Chondrocyte (in vitro differentiated cells): Measurements from ENCODE around the gene F11R. TPM values are rescaled to one million over a fixed set of nuclear protein-coding genes. Genes with fewer than 3 reads are reported as not detected.

Source experiments
- DNase-seq: peaks from one replicate; pipeline ENCODE4 v3.0.0; 2021; ENCODE audit warnings: mixed read lengths, low spot score
- H3K27ac Mint-ChIP-seq: one replicate; pipeline ENCODE4 v1.8.0; 2021; ENCODE audit warnings: mild to moderate bottlenecking, moderate library complexity, mixed read lengths; ENCODE audit not compliant: unreplicated experiment
- H3K27me3 Mint-ChIP-seq: 2 replicates; pipeline ENCODE4 v1.8.0; 2021; ENCODE audit warnings: low read depth, mixed read lengths
- H3K36me3 Mint-ChIP-seq: 2 replicates; pipeline ENCODE4 v1.8.0; 2021; ENCODE audit warnings: low read depth, mixed read lengths
- H3K4me1 Mint-ChIP-seq: 2 replicates; pipeline ENCODE4 v1.8.0; 2021; ENCODE audit warnings: low read depth, mild to moderate bottlenecking, mixed read lengths
- H3K4me3 Mint-ChIP-seq: one replicate; pipeline ENCODE4 v1.8.0; 2021; ENCODE audit warnings: mild to moderate bottlenecking, moderate library complexity, mixed read lengths; ENCODE audit not compliant: unreplicated experiment
- H3K9me3 Mint-ChIP-seq: 2 replicates; pipeline ENCODE4 v1.8.0; 2021; ENCODE audit warnings: low read depth, mixed read lengths
- CTCF ChIP-seq: fragments of 200-600 bp; sonication (generic); IDR thresholded peaks from 2 replicates; pipeline ENCODE4 v1.5.0; 2021; ENCODE audit warnings: antibody characterized with exemption, mild to moderate bottlenecking, moderate library complexity
- total RNA-seq: library from RNA; stranded (reverse); gene quantifications from 3 replicates; pipeline ENCODE4 v1.2.1, GENCODE V29; 2021

F11R gene
- total RNA-seq, 1 donor from 2014 or later, result 0.90 TPM

- H3K4me1 Mint-ChIP-seq, result no peaks in the 10 kb centered on the region
- no peaks in the 10 kb centered on the region for H3K36me3 Mint-ChIP-seq
- no peak overlapping the region for H3K27ac Mint-ChIP-seq
- no peak overlapping the region for H3K4me3 Mint-ChIP-seq
- no peak for DNase-seq
- H3K9me3 Mint-ChIP-seq, result no peaks in the 10 kb centered on the region
- TF ChIP-seq CTCF, result no peak
- H3K27me3 Mint-ChIP-seq, result peaks cover 34% of the 10 kb centered on the region
Measured at GRCh38 chr1:160975026-160975425, 45.9 kb downstream of the F11R start.

- no peak overlapping the region for H3K4me3 Mint-ChIP-seq
- H3K36me3 Mint-ChIP-seq, result no peaks in the 10 kb centered on the region
- DNase-seq, result no peak
- TF ChIP-seq CTCF, result no peak
- no peak overlapping the region for H3K27ac Mint-ChIP-seq
- H3K9me3 Mint-ChIP-seq, result no peaks in the 10 kb centered on the region
- no peaks in the 10 kb centered on the region for H3K4me1 Mint-ChIP-seq
- H3K27me3 Mint-ChIP-seq, result peaks cover 30% of the 10 kb centered on the region
Measured at GRCh38 chr1:160973491-160973890, 47.5 kb downstream of the F11R start.

- Mint-ChIP-seq H3K27me3 (peaks cover 29% of the 10 kb centered on the region), H3K4me1 (no peaks in the 10 kb centered on the region), H3K9me3 (no peaks in the 10 kb centered on the region), H3K36me3 (no peaks in the 10 kb centered on the region), H3K27ac (no peak overlapping the region), H3K4me3 (no peak overlapping the region)
- no peak for DNase-seq
- no peak for TF ChIP-seq CTCF
Measured at GRCh38 chr1:160972939-160973338, 48.0 kb downstream of the F11R start.

- no peak for TF ChIP-seq CTCF
- no peak overlapping the region for H3K4me3 Mint-ChIP-seq
- no peak overlapping the region for H3K27ac Mint-ChIP-seq
- no peaks in the 10 kb centered on the region for H3K4me1 Mint-ChIP-seq
- peaks cover 37% of the 10 kb centered on the region for H3K27me3 Mint-ChIP-seq
- no peak for DNase-seq
- no peaks in the 10 kb centered on the region for H3K9me3 Mint-ChIP-seq
- no peaks in the 10 kb centered on the region for H3K36me3 Mint-ChIP-seq
Measured at GRCh38 chr1:160971618-160972056, 49.3 kb downstream of the F11R start.

GRCh38 chr1:160963521-160963920 is 57.4 kb downstream of the F11R start:
- no peaks in the 10 kb centered on the region for H3K4me1 Mint-ChIP-seq
- H3K9me3 Mint-ChIP-seq, result no peaks in the 10 kb centered on the region
- peaks cover 16% of the 10 kb centered on the region for H3K27me3 Mint-ChIP-seq
- H3K4me3 Mint-ChIP-seq, result no peak overlapping the region
- TF ChIP-seq CTCF, result no peak
- no peak for DNase-seq
- no peaks in the 10 kb centered on the region for H3K36me3 Mint-ChIP-seq
- H3K27ac Mint-ChIP-seq, result no peak overlapping the region
